HepG2 (cell line): ENCODE data around the gene C1QTNF12. TPM values are rescaled to one million over a fixed set of nuclear protein-coding genes. Genes with fewer than 3 reads are reported as not detected.

Experiments used
- ARHGAP35 ChIP-seq: sonication (generic); formaldehyde crosslinking; IDR thresholded peaks from 2 replicates; pipeline ENCODE4 v1.9.0; 2022; ENCODE audit warnings: mild to moderate bottlenecking, inconsistent platforms, moderate library complexity, missing genetic modification reagents, borderline replicate concordance
- FOSL2 ChIP-seq: sonication (generic); formaldehyde crosslinking; IDR thresholded peaks from 2 replicates; pipeline ENCODE4 v1.4.0; 2020; ENCODE audit warnings: missing genetic modification reagents
- FOXA3 ChIP-seq: IDR thresholded peaks from 2 replicates; pipeline ENCODE4 v1.6.1; 2016; ENCODE audit warnings: missing genetic modification reagents, missing compliant biosample characterization
- GABPA ChIP-seq, 2 experiments: IDR thresholded peaks; 2 replicates each; pipeline ENCODE4 v1.6.1; 2011 to 2016; ENCODE audit warnings: low read depth in 2 of 2, low read length in 1 of 2, missing biosample characterization in 1 of 2, missing genetic modification characterization in 1 of 2
- KLF6 ChIP-seq: IDR thresholded peaks from 2 replicates; pipeline ENCODE4 v1.8.0; 2016; ENCODE audit warnings: missing biosample characterization, missing genetic modification reagents
- MYC ChIP-seq: sonication (generic); formaldehyde crosslinking; IDR thresholded peaks from 2 replicates; pipeline ENCODE4 v1.9.0; 2021; ENCODE audit warnings: missing genetic modification reagents, borderline replicate concordance
- NCOA1 ChIP-seq: sonication (generic); formaldehyde crosslinking; IDR thresholded peaks from 2 replicates; pipeline ENCODE4 v1.9.0; 2021; ENCODE audit warnings: missing genetic modification reagents
- NONO ChIP-seq, 2 experiments: fragments of 450-650 bp in 1 of 2; sonication (generic) in 1 of 2; formaldehyde crosslinking in 1 of 2; IDR thresholded peaks in 1 of 2; conservative IDR thresholded peaks in 1 of 2; 2 replicates each; pipeline versions ENCODE4 v1.6.1 to v1.8.0; 2017 to 2022; ENCODE audit warnings: mild to moderate bottlenecking in 1 of 2, missing genetic modification reagents in 1 of 2, moderate library complexity in 1 of 2
- NR2F6 ChIP-seq, 2 experiments: IDR thresholded peaks; 2 replicates each; pipeline ENCODE4 v1.6.1; 2016; ENCODE audit warnings: antibody characterized with exemption in 1 of 2, mild to moderate bottlenecking in 1 of 2
- TMF1 ChIP-seq: sonication (generic); formaldehyde crosslinking; IDR thresholded peaks from 2 replicates; pipeline ENCODE4 v1.8.1; 2022; ENCODE audit warnings: low read depth, missing genetic modification reagents
- ZNF124 ChIP-seq: sonication (generic); formaldehyde crosslinking; IDR thresholded peaks from 2 replicates; pipeline ENCODE4 v1.4.0; 2020; ENCODE audit warnings: missing genetic modification reagents
- ZNF33B ChIP-seq: sonication (generic); formaldehyde crosslinking; IDR thresholded peaks from 2 replicates; pipeline ENCODE4 v1.5.1; 2020; ENCODE audit warnings: mild to moderate bottlenecking, missing genetic modification reagents
- polyA plus RNA-seq, 8 experiments: library from polyadenylated mRNA; depleted of rRNA in 3 of 8; stranded (reverse) in 7 of 8; unstranded in 1 of 8; fragments of >200 nt; fragmentation: Illumina TruSeq in 4 of 8; extraction: Trizol in 4 of 8; gene quantifications; 2 replicates each; pipeline versions ENCODE4 v1.2.1 to v1.2.3, GENCODE V29; 2011 to 2016; ENCODE audit warnings: low read depth in 4 of 8, missing spikeins in 1 of 8, mixed read lengths in 1 of 8; ENCODE audit not compliant: insufficient read depth in 1 of 8
- total RNA-seq, 5 experiments: library from RNA; depleted of rRNA; stranded (reverse); fragments of >200 nt; fragmentation: Illumina TruSeq; extraction: Trizol; gene quantifications; 2 replicates each; pipeline ENCODE4 v1.2.3, GENCODE V29; 2016; ENCODE audit warnings: low read depth in 1 of 5
- TF ChIP-seq, protein P1 (sequence below): sonication (generic); formaldehyde crosslinking; IDR thresholded peaks from 2 replicates; pipeline ENCODE4 v1.4.0; 2020; ENCODE audit warnings: missing genetic modification reagents, borderline replicate concordance
- TF ChIP-seq, protein P2 (sequence below): sonication (generic); formaldehyde crosslinking; IDR thresholded peaks from 2 replicates; pipeline ENCODE4 v1.4.0; 2020; ENCODE audit warnings: mild to moderate bottlenecking, missing genetic modification reagents
- TF ChIP-seq, protein P3 (sequence below): sonication (generic); formaldehyde crosslinking; IDR thresholded peaks from 2 replicates; pipeline ENCODE4 v1.4.0; 2020; ENCODE audit warnings: missing genetic modification reagents, borderline replicate concordance
- TF ChIP-seq, protein P4 (sequence below): sonication (generic); formaldehyde crosslinking; IDR thresholded peaks from 2 replicates; pipeline ENCODE4 v1.8.1; 2023; ENCODE audit warnings: mild to moderate bottlenecking, moderate library complexity, missing genetic modification reagents

Gene C1QTNF12
- total and polyA plus RNA-seq, 2 of the 13 experiments (the other 11 are each of a cell fraction or from before 2014, with no cell fraction given), result 0.18 to 0.64 TPM

DNA sequence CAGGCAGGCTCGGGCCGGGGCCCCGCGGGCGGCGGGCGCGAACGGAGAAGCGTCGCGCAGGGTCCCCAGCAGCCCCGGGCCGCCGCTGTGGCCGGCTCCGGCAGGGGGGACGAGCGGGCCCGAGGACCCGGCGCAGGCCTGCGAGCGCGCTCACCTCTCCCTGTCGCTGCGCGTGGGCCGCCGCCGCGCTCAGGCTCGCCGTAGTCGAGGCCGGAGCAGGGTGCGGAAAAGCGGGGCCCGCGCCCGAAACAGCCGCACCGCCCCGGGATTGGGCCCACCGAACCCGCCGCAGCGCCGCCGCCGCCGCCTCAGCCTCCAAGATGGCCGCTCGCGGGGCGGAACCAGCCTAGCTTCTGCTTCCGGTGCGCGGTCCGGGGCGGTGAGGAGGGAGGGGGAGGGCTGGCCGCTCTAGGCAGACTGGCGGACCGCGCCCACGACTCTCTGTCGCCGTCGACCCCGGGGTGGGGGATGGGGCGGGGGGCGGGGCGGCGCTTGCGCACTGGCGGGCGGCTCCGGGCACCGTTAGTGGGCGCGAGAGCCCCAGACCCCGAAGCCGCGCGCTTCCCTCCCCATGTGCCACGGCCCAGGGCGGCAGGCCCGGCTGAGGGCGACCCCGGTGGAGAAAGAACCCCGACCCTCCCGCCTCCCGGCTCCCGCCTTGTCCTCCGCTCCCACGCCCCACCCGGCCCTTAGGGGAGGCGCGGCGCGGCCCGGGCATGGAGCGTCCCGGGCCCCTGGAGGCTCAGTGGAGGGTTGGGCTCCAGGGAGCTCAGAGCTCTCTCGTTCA lies 27.2 kb upstream of the C1QTNF12 start, which contains the start of gene UBE2J2 (continued):
- TF ChIP-seq, protein P1, sequence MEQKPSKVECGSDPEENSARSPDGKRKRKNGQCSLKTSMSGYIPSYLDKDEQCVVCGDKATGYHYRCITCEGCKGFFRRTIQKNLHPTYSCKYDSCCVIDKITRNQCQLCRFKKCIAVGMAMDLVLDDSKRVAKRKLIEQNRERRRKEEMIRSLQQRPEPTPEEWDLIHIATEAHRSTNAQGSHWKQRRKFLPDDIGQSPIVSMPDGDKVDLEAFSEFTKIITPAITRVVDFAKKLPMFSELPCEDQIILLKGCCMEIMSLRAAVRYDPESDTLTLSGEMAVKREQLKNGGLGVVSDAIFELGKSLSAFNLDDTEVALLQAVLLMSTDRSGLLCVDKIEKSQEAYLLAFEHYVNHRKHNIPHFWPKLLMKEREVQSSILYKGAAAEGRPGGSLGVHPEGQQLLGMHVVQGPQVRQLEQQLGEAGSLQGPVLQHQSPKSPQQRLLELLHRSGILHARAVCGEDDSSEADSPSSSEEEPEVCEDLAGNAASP (CRISPR knock-in tag), result peak; percentile 46; the same call in 1 of the 2 replicates
- TF ChIP-seq ZNF124 (CRISPR knock-in tag) (no peak), FOSL2 (CRISPR knock-in tag) (0 out of 2 replicates have a peak, but pooled peaks have one; percentile 25), ZNF33B (CRISPR knock-in tag) (no peak), FOXA3 (CRISPR knock-in tag) (peak; percentile 9; the same call in 1 of the 2 replicates), NCOA1 (CRISPR knock-in tag) (no peak), ARHGAP35 (CRISPR knock-in tag) (no peak), GABPA (IDR thresholded peaks at IDR 0.05; ENCODE audit: low read depth, low read length) (no peak), GABPA (CRISPR knock-in tag; IDR thresholded peaks at IDR 0.05; ENCODE audit: low read depth) (peak; percentile 89), NONO (IDR thresholded peaks at IDR 0.05) (no peak), NONO (CRISPR knock-in tag; conservative IDR thresholded peaks at IDR 0.05) (peak; percentile 93), MYC (CRISPR knock-in tag) (peak; percentile 79), NR2F6 (IDR thresholded peaks at IDR 0.05) (no peak), NR2F6 (CRISPR knock-in tag; IDR thresholded peaks at IDR 0.05) (peak; percentile 23; the same call in 1 of the 2 replicates), KLF6 (CRISPR knock-in tag) (peak; percentile 83; the same call in 1 of the 2 replicates), TMF1 (CRISPR knock-in tag) (peak; percentile 87)
- TF ChIP-seq, protein P2, sequence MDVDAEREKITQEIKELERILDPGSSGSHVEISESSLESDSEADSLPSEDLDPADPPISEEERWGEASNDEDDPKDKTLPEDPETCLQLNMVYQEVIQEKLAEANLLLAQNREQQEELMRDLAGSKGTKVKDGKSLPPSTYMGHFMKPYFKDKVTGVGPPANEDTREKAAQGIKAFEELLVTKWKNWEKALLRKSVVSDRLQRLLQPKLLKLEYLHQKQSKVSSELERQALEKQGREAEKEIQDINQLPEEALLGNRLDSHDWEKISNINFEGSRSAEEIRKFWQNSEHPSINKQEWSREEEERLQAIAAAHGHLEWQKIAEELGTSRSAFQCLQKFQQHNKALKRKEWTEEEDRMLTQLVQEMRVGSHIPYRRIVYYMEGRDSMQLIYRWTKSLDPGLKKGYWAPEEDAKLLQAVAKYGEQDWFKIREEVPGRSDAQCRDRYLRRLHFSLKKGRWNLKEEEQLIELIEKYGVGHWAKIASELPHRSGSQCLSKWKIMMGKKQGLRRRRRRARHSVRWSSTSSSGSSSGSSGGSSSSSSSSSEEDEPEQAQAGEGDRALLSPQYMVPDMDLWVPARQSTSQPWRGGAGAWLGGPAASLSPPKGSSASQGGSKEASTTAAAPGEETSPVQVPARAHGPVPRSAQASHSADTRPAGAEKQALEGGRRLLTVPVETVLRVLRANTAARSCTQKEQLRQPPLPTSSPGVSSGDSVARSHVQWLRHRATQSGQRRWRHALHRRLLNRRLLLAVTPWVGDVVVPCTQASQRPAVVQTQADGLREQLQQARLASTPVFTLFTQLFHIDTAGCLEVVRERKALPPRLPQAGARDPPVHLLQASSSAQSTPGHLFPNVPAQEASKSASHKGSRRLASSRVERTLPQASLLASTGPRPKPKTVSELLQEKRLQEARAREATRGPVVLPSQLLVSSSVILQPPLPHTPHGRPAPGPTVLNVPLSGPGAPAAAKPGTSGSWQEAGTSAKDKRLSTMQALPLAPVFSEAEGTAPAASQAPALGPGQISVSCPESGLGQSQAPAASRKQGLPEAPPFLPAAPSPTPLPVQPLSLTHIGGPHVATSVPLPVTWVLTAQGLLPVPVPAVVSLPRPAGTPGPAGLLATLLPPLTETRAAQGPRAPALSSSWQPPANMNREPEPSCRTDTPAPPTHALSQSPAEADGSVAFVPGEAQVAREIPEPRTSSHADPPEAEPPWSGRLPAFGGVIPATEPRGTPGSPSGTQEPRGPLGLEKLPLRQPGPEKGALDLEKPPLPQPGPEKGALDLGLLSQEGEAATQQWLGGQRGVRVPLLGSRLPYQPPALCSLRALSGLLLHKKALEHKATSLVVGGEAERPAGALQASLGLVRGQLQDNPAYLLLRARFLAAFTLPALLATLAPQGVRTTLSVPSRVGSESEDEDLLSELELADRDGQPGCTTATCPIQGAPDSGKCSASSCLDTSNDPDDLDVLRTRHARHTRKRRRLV (CRISPR knock-in tag), result no peak
- TF ChIP-seq, protein P3, sequence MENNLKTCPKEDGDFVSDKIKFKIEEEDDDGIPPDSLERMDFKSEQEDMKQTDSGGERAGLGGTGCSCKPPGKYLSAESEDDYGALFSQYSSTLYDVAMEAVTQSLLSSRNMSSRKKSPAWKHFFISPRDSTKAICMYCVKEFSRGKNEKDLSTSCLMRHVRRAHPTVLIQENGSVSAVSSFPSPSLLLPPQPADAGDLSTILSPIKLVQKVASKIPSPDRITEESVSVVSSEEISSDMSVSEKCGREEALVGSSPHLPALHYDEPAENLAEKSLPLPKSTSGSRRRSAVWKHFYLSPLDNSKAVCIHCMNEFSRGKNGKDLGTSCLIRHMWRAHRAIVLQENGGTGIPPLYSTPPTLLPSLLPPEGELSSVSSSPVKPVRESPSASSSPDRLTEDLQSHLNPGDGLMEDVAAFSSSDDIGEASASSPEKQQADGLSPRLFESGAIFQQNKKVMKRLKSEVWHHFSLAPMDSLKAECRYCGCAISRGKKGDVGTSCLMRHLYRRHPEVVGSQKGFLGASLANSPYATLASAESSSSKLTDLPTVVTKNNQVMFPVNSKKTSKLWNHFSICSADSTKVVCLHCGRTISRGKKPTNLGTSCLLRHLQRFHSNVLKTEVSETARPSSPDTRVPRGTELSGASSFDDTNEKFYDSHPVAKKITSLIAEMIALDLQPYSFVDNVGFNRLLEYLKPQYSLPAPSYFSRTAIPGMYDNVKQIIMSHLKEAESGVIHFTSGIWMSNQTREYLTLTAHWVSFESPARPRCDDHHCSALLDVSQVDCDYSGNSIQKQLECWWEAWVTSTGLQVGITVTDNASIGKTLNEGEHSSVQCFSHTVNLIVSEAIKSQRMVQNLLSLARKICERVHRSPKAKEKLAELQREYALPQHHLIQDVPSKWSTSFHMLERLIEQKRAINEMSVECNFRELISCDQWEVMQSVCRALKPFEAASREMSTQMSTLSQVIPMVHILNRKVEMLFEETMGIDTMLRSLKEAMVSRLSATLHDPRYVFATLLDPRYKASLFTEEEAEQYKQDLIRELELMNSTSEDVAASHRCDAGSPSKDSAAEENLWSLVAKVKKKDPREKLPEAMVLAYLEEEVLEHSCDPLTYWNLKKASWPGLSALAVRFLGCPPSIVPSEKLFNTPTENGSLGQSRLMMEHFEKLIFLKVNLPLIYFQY (CRISPR knock-in tag), result peak; percentile 17; the same call in 1 of the 2 replicates
- TF ChIP-seq, protein P4, sequence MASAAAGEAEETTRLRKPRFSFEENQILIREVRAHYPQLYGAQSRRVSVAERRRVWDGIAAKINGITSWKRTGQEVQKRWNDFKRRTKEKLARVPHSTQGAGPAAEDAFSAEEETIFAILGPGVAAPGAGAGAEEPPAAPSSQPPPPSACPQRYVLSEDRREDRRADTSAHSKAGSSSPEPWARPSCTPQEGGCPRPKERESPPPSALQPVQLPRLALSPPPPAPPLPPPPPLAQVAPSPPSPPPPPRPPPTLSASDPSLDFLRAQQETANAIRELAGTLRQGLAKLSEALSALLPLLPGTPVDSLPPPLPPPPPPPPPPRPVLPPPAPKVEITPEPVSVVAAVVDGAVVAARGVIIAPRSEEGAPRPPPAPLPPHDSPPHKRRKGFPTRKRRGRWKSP, result 0 out of 2 replicates have a peak, but pooled peaks have one; percentile 57
